ENCODE data around the gene NDE1.
"Not testable (repeated sequence)": the region's sequence is repeated elsewhere in the genome, so short reads cannot be mapped to it uniquely, and the experiment has no call there.

The NDE1 gene

DNA sequence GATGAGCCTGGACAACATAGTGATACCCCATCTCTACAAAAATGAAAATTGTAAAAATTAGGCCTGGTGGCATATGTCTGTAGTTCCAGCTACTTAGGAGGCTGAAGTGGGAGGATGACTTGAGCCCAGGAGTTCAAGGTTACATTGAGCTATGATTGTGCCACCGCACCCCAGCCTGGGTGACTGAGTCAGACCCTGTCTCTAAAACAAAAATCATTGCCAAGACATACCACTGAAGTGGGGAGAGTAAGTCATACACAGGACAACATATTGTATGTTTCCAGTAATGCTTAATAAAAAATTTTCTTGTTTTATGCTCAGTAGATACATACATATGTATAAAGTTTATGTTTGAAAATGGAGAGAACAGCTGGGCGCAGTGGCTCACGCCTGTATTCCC, 39.2 kb downstream of the NDE1 start:
- Histone ChIP-seq H3K27ac (replicated peaks; ENCODE audit: low read length) (no peak overlapping the region), H2BK15ac (ENCODE audit: low read length) (no peak overlapping the region), H2BK12ac (ENCODE audit: low read length) (no peak overlapping the region), H4K8ac (ENCODE audit: low read depth, low read length) (no peak overlapping the region), H3K9me3 (replicated peaks in 1 of 2; ENCODE audit: control insufficient read depth in 2 of 2, insufficient read depth in 1 of 2, low read depth in 1 of 2, low read length in 2 of 2) (no peaks in the 10 kb centered on the region), H3K18ac (ENCODE audit: low read length) (no peak overlapping the region), H3K14ac (ENCODE audit: low read length) (no peak overlapping the region), H4K91ac (ENCODE audit: low read depth, low read length, poor library complexity) (no peak overlapping the region), H2BK5ac (ENCODE audit: low read length) (no peak overlapping the region), H3K4me1 (ENCODE audit: control insufficient read depth in 2 of 2, insufficient read depth in 1 of 2, low read depth in 1 of 2, low read length in 2 of 2) (no peaks in the 10 kb centered on the region), H3K36me3 (replicated peaks in 1 of 2; ENCODE audit: control insufficient read depth in 2 of 2, insufficient read depth in 2 of 2, low read length in 2 of 2) (peaks cover 30 to 91% of the 10 kb centered on the region in 2 donors), H3K4me3 (ENCODE audit: low read length in 2 of 2) (no peak overlapping the region), H2BK120ac (ENCODE audit: low read depth, low read length) (no peak overlapping the region), H3K23ac (ENCODE audit: low read depth, low read length, poor library complexity) (no peak overlapping the region), H2AK5ac (ENCODE audit: low read depth, low read length) (no peak overlapping the region), H3K79me1 (ENCODE audit: low read depth, low read length) (no peaks in the 10 kb centered on the region), H3K4ac (ENCODE audit: low read length) (no peak overlapping the region), H3K9ac (ENCODE audit: low read depth, low read length, poor library complexity) (no peak overlapping the region), H3K4me2 (ENCODE audit: insufficient read depth, low read length, poor library complexity, severe bottlenecking) (no peak overlapping the region), H2AFZ (ENCODE audit: low read length) (no peak overlapping the region), H3K27me3 (ENCODE audit: control insufficient read depth in 3 of 3, insufficient read depth in 3 of 3, low read depth in 1 of 3, low read length in 3 of 3) (no peaks in the 10 kb centered on the region)
- no CpG with 5 or more reads among the region's 3 CpGs for WGBS, 2 donors (ENCODE audit: extremely low coverage in 2 of 2, insufficient read length in 2 of 2, insufficient replicate concordance in 1 of 2)
- DNase-seq (ENCODE audit: low spot score), result no peak

DNA sequence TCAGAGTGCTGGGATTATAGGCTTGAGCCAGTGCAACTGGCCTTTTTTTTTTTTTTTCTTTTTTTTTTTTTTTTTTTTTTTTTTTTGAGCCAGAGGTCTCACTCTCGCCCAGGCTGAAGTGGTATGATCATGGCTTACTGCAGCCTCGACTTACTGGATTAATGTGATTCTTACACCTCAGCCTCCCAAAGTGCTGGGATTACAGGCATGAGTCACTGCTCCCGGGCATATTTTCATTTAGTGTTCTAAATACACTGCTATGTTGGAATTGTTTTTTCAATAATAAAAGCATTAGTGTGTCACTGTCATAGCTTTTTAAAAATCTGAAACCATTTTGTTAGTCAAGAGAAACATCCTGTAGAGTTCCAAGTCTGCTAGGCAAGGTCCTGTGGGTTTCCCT, 40.3 kb downstream of the NDE1 start:
- Histone ChIP-seq H3K79me1 (ENCODE audit: low read depth, low read length) (no peaks in the 10 kb centered on the region), H3K4me3 (ENCODE audit: low read length in 2 of 2) (no peak overlapping the region), H4K8ac (ENCODE audit: low read depth, low read length) (no peak overlapping the region), H3K9me3 (replicated peaks in 1 of 2; ENCODE audit: control insufficient read depth in 2 of 2, insufficient read depth in 1 of 2, low read depth in 1 of 2, low read length in 2 of 2) (no peaks in the 10 kb centered on the region), H3K18ac (ENCODE audit: low read length) (no peak overlapping the region), H3K36me3 (replicated peaks in 1 of 2; ENCODE audit: control insufficient read depth in 2 of 2, insufficient read depth in 2 of 2, low read length in 2 of 2) (peaks cover 34 to 90% of the 10 kb centered on the region in 2 donors), H2AFZ (ENCODE audit: low read length) (no peak overlapping the region), H3K14ac (ENCODE audit: low read length) (no peak overlapping the region), H2BK5ac (ENCODE audit: low read length) (no peak overlapping the region), H3K4me2 (ENCODE audit: insufficient read depth, low read length, poor library complexity, severe bottlenecking) (no peak overlapping the region), H4K91ac (ENCODE audit: low read depth, low read length, poor library complexity) (no peak overlapping the region), H3K27ac (replicated peaks; ENCODE audit: low read length) (no peak overlapping the region), H3K27me3 (ENCODE audit: control insufficient read depth in 3 of 3, insufficient read depth in 3 of 3, low read depth in 1 of 3, low read length in 3 of 3) (no peaks in the 10 kb centered on the region), H2BK12ac (ENCODE audit: low read length) (no peak overlapping the region), H3K23ac (ENCODE audit: low read depth, low read length, poor library complexity) (no peak overlapping the region), H2BK15ac (ENCODE audit: low read length) (no peak overlapping the region), H3K9ac (ENCODE audit: low read depth, low read length, poor library complexity) (no peak overlapping the region), H3K4me1 (ENCODE audit: control insufficient read depth in 2 of 2, insufficient read depth in 1 of 2, low read depth in 1 of 2, low read length in 2 of 2) (no peaks in the 10 kb centered on the region), H2BK120ac (ENCODE audit: low read depth, low read length) (no peak overlapping the region), H2AK5ac (ENCODE audit: low read depth, low read length) (no peak overlapping the region), H3K4ac (ENCODE audit: low read length) (no peak overlapping the region)
- no CpG with 5 or more reads among the region's 3 CpGs for WGBS, 2 donors (ENCODE audit: extremely low coverage in 2 of 2, insufficient read length in 2 of 2, insufficient replicate concordance in 1 of 2)
- DNase-seq (ENCODE audit: low spot score), result no peak

DNA sequence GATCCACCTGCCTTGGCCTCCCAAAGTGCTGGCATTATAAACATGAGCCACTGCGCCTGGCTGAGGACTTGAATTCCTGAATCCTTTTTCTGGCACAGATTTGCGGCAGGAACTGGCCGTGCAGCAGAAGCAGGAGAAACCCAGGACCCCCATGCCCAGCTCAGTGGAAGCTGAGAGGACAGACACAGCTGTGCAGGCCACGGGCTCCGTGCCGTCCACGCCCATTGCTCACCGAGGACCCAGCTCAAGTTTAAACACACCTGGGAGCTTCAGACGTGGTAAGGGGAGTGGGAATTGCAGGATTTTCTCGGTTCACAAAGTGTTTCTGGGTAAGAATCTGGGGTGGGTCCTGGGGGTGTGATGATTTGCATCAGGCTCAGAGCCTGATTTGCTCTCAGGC, 41.0 kb downstream of the NDE1 start:
- H2BK15ac ChIP-seq (ENCODE audit: low read length), result no peak overlapping the region
- H2BK5ac ChIP-seq (ENCODE audit: low read length), result no peak overlapping the region
- no peak overlapping the region for H2BK12ac ChIP-seq (ENCODE audit: low read length)
- no peak overlapping the region for H3K18ac ChIP-seq (ENCODE audit: low read length)
- H3K4me1 ChIP-seq (ENCODE audit: control insufficient read depth in 2 of 2, insufficient read depth in 1 of 2, low read depth in 1 of 2, low read length in 2 of 2), result no peaks in the 10 kb centered on the region
- H3K27me3 ChIP-seq (ENCODE audit: control insufficient read depth in 3 of 3, insufficient read depth in 3 of 3, low read depth in 1 of 3, low read length in 3 of 3), result no peaks in the 10 kb centered on the region
- H4K8ac ChIP-seq (ENCODE audit: low read depth, low read length), result no peak overlapping the region
- H3K23ac ChIP-seq (ENCODE audit: low read depth, low read length, poor library complexity), result no peak overlapping the region
- H3K14ac ChIP-seq (ENCODE audit: low read length), result no peak overlapping the region
- no peak overlapping the region for H2AK5ac ChIP-seq (ENCODE audit: low read depth, low read length)
- no peak overlapping the region for H2AFZ ChIP-seq (ENCODE audit: low read length)
- no peak overlapping the region for H2BK120ac ChIP-seq (ENCODE audit: low read depth, low read length)
- no peak overlapping the region for H3K4me2 ChIP-seq (ENCODE audit: insufficient read depth, low read length, poor library complexity, severe bottlenecking)
- no peak overlapping the region for H3K9ac ChIP-seq (ENCODE audit: low read depth, low read length, poor library complexity)
- H3K9me3 ChIP-seq (replicated peaks in 1 of 2; ENCODE audit: control insufficient read depth in 2 of 2, insufficient read depth in 1 of 2, low read depth in 1 of 2, low read length in 2 of 2), result no peaks in the 10 kb centered on the region
- H3K27ac ChIP-seq (replicated peaks; ENCODE audit: low read length), result no peak overlapping the region
- no peak for DNase-seq (ENCODE audit: low spot score)
- H3K79me1 ChIP-seq (ENCODE audit: low read depth, low read length), result no peaks in the 10 kb centered on the region
- H3K4me3 ChIP-seq (ENCODE audit: low read length in 2 of 2), result no peak overlapping the region
- H3K36me3 ChIP-seq (replicated peaks in 1 of 2; ENCODE audit: control insufficient read depth in 2 of 2, insufficient read depth in 2 of 2, low read length in 2 of 2), result peaks cover 32 to 87% of the 10 kb centered on the region in 2 donors
- no CpG with 5 or more reads among the region's 10 CpGs for WGBS, 2 donors (ENCODE audit: extremely low coverage in 2 of 2, insufficient read length in 2 of 2, insufficient replicate concordance in 1 of 2)
- no peak overlapping the region for H3K4ac ChIP-seq (ENCODE audit: low read length)
- no peak overlapping the region for H4K91ac ChIP-seq (ENCODE audit: low read depth, low read length, poor library complexity)

DNA sequence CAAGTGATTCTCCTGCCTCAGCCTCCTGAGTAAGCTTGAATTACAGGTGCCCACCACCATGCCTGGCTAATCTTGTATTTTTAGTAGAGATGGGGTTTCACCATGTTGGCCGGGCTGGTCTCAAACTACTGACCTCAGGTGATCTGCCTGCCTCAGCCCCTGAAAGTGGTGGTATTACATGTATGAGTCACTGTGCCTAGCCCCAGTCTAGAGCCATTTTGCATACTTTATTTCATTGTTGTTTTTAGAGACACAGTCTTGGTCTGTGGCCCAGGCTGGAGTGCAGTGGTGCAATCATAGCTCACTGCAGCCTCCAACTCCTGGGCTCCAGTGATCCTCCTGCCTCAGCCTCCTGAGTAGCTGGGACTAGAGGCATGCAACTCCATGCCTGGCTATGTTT, 42.5 kb downstream of the NDE1 start:
- not testable (repeated sequence) for H3K4me2 ChIP-seq (ENCODE audit: insufficient read depth, low read length, poor library complexity, severe bottlenecking); H2AK5ac ChIP-seq (ENCODE audit: low read depth, low read length); H4K91ac ChIP-seq (ENCODE audit: low read depth, low read length, poor library complexity); H4K8ac ChIP-seq (ENCODE audit: low read depth, low read length); H3K4me1 ChIP-seq (ENCODE audit: control insufficient read depth in 2 of 2, insufficient read depth in 1 of 2, low read depth in 1 of 2, low read length in 2 of 2); H3K14ac ChIP-seq (ENCODE audit: low read length); H3K9ac ChIP-seq (ENCODE audit: low read depth, low read length, poor library complexity); H3K4me3 ChIP-seq (ENCODE audit: low read length in 2 of 2); H3K23ac ChIP-seq (ENCODE audit: low read depth, low read length, poor library complexity); DNase-seq (ENCODE audit: low spot score); H3K79me1 ChIP-seq (ENCODE audit: low read depth, low read length); H2BK15ac ChIP-seq (ENCODE audit: low read length); H3K4ac ChIP-seq (ENCODE audit: low read length); H2BK5ac ChIP-seq (ENCODE audit: low read length); H3K27me3 ChIP-seq (ENCODE audit: control insufficient read depth in 3 of 3, insufficient read depth in 3 of 3, low read depth in 1 of 3, low read length in 3 of 3); H2AFZ ChIP-seq (ENCODE audit: low read length); H3K27ac ChIP-seq (replicated peaks; ENCODE audit: low read length); H3K9me3 ChIP-seq (replicated peaks in 1 of 2; ENCODE audit: control insufficient read depth in 2 of 2, insufficient read depth in 1 of 2, low read depth in 1 of 2, low read length in 2 of 2); H2BK120ac ChIP-seq (ENCODE audit: low read depth, low read length); H2BK12ac ChIP-seq (ENCODE audit: low read length); H3K18ac ChIP-seq (ENCODE audit: low read length)
- WGBS, 2 donors (ENCODE audit: extremely low coverage in 2 of 2, insufficient read length in 2 of 2, insufficient replicate concordance in 1 of 2), result no CpG with 5 or more reads among the region's 1 CpG
- H3K36me3 ChIP-seq (replicated peaks in 1 of 2; ENCODE audit: control insufficient read depth in 2 of 2, insufficient read depth in 2 of 2, low read length in 2 of 2), result peaks cover 37 to 88% of the 10 kb centered on the region in 2 donors

Measured in neuronal stem cell (in vitro differentiated cells).